Mucosa of descending colon (tissue), 3 donors: ENCODE results near the gene CYP27B1. TPM values are rescaled to one million over a fixed set of nuclear protein-coding genes. Genes with fewer than 3 reads are reported as not detected.
A peak's percentile ranks its signal among the peaks of the same experiment; 100 is the strongest.

ENCODE experiments used
- ATAC-seq: fragments of 200-7000 bp; cut with Tn5 transposase; one replicate; pipeline ENCODE4 v1.9.1; 2020; ENCODE audit warnings: mild to moderate bottlenecking, moderate library complexity
- DNase-seq, 3 donors: peaks; one replicate each; pipeline ENCODE4 v3.0.0-alpha.2; 2020
- H3K36me3 ChIP-seq: fragments of 200-600 bp; one replicate; pipeline ENCODE4 v1.8.0; 2021; ENCODE audit warnings: low read depth, mild to moderate bottlenecking
- H3K4me1 ChIP-seq: fragments of 200-600 bp; one replicate; pipeline ENCODE4 v1.8.0; 2021; ENCODE audit warnings: low read depth, mild to moderate bottlenecking
- H3K4me3 ChIP-seq: fragments of 200-600 bp; one replicate; pipeline ENCODE4 v1.8.0; 2021; ENCODE audit warnings: mild to moderate bottlenecking
- H3K9me3 ChIP-seq: fragments of 200-600 bp; one replicate; pipeline ENCODE4 v1.8.0; 2021; ENCODE audit warnings: mild to moderate bottlenecking
- intact Hi-C, 2 donors: fragments of 100-400 bp; cut with DNase I in 1 of 2; cut with micrococcal nuclease in 1 of 2; formaldehyde crosslinking; loops; one replicate each; pipeline versions ENCODE4 v1.11.0 to v1.11.1; 2022; cut with DNase I, micrococcal nuclease
- total RNA-seq, 3 donors: library from RNA; stranded (reverse); fragmentation: NEBNext Ultra II Directional in 2 of 3; extraction: Animal tissue kit (Norgen Biotek cat#: 25700) in 2 of 3; gene quantifications; one replicate each; pipeline versions ENCODE4 v1.2.1 to v1.2.4, GENCODE V29; 2021 to 2023
- TF ChIP-seq, protein P1 (sequence below): fragments of 200-600 bp; IDR thresholded peaks from one replicate; pipeline ENCODE4 v1.8.0; 2022; ENCODE audit warnings: antibody characterized with exemption, mild to moderate bottlenecking
- donor health status: DM: no; HTN: no; CAD: no; lungs with moderate emphysema.
- donor health status: DM: no; HTN: no; CAD: no.
- donor health status: DM: no; HTN: yes; CAD: no.

CYP27B1 gene
- total RNA-seq, 3 donors from 2014 or later, result 1.2 to 2.1 (median 1.4) TPM

DNA sequence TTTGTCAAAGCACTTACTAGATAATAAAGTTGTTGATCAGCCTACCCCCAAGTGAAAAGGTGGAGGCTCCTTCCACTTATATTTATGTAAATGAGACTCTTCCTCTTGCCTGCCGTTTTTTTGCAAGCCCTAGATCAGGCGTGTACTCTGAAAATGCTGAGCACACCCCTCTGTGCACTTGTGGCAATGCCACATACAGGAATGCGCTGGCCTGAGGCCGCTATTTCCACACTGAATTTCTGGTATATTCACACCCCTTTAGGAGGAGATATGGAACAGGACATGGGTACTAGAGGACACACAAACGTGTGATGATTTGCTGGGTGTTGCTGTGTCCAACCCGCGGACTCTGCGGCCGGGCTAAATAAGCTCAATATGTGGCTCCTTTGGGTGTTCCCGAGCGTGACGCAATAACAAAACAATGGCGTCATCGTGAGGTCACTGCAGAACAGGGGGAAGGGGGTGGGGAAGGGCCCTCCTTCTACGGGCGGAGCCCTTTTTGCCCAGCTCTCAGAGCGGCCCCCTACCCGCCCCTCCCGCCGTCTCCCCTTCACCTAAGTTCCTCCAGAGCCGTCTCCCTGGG lies 22.6 kb downstream of the CYP27B1 start:
- peak overlapping the region; percentile 70 for H3K4me3 ChIP-seq
- intact Hi-C loops, result no loop called here
- TF ChIP-seq, protein P1, sequence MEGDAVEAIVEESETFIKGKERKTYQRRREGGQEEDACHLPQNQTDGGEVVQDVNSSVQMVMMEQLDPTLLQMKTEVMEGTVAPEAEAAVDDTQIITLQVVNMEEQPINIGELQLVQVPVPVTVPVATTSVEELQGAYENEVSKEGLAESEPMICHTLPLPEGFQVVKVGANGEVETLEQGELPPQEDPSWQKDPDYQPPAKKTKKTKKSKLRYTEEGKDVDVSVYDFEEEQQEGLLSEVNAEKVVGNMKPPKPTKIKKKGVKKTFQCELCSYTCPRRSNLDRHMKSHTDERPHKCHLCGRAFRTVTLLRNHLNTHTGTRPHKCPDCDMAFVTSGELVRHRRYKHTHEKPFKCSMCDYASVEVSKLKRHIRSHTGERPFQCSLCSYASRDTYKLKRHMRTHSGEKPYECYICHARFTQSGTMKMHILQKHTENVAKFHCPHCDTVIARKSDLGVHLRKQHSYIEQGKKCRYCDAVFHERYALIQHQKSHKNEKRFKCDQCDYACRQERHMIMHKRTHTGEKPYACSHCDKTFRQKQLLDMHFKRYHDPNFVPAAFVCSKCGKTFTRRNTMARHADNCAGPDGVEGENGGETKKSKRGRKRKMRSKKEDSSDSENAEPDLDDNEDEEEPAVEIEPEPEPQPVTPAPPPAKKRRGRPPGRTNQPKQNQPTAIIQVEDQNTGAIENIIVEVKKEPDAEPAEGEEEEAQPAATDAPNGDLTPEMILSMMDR, result no peak
- no peaks in the 10 kb centered on the region for H3K9me3 ChIP-seq
- peak; percentile 68 for ATAC-seq
- DNase-seq, result peak; percentile 79 to 84 (median 84)
- H3K4me1 ChIP-seq, result peaks cover 7% of the 10 kb centered on the region
- H3K36me3 ChIP-seq, result no peaks in the 10 kb centered on the region

DNA sequence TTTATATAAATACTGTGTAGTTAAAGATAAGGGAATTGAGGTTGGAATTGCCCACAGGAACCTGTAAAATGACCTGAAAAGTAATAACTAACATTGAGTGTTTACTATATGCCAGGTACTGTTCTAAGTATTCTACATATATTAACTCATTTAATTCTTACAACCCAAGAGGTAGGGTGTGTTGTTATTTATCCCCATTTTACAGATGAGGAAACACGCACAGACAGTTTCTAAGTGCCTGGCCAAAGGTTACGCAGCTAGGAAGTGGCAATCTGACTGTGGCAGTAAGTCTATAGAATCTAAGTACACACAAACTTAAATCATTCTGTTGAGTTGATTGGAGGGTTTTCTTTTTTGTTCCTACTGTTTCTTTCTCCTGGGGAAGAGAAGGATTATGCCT lies 23.1 kb downstream of the CYP27B1 start:
- H3K4me3 ChIP-seq, result no peak overlapping the region
- H3K9me3 ChIP-seq, result no peaks in the 10 kb centered on the region
- no peak for DNase-seq
- no peak for ATAC-seq
- H3K4me1 ChIP-seq, result peaks cover 7% of the 10 kb centered on the region
- intact Hi-C loops, result no loop called here
- TF ChIP-seq, protein P1, result no peak
- H3K36me3 ChIP-seq, result no peaks in the 10 kb centered on the region

- Histone ChIP-seq H3K9me3 (no peaks in the 10 kb centered on the region), H3K4me3 (no peak overlapping the region), H3K4me1 (peaks cover 22% of the 10 kb centered on the region), H3K36me3 (no peaks in the 10 kb centered on the region)
- TF ChIP-seq, protein P1, result no peak
- ATAC-seq (peak; percentile 44), DNase-seq (peak; percentile 60 to 83 (median 64))
- intact Hi-C loops, result no loop called here
These were observed 24.8 kb downstream of the CYP27B1 start for GRCh38 chr12:57741844-57742738.

- intact Hi-C loops, result no loop called here
- DNase-seq, result no peak
- Histone ChIP-seq H3K4me3 (no peak overlapping the region), H3K36me3 (no peaks in the 10 kb centered on the region), H3K9me3 (no peaks in the 10 kb centered on the region), H3K4me1 (peaks cover 22% of the 10 kb centered on the region)
- TF ChIP-seq, protein P1, result no peak
- ATAC-seq, result no peak
These were observed 25.5 kb downstream of the CYP27B1 start for GRCh38 chr12:57741413-57741789.

- Histone ChIP-seq H3K36me3 (no peaks in the 10 kb centered on the region), H3K4me1 (peaks cover 22% of the 10 kb centered on the region), H3K4me3 (no peak overlapping the region), H3K9me3 (no peaks in the 10 kb centered on the region)
- TF ChIP-seq, protein P1, result no peak
- DNase-seq (peak; percentile 52 to 83 (median 59)), ATAC-seq (peak; percentile 42)
- intact Hi-C loops, result no loop called here
These were observed 26.0 kb downstream of the CYP27B1 start for GRCh38 chr12:57740656-57741412.
